Epithelial cell of prostate (primary cell): ENCODE measurements around the gene ZNF132.

Source experiments
- DNase-seq: peaks from one replicate; pipeline ENCODE4 v3.0.0-alpha.2; 2011; ENCODE audit warnings: low read depth, low spot score
- H3K27ac ChIP-seq: fragments of 450-650 bp; 2 replicates; pipeline ENCODE4 v1.5.1; 2017; ENCODE audit warnings: mild to moderate bottlenecking

Gene ZNF132

GRCh38 chr19:58393725-58394033, 46.3 kb downstream of the ZNF132 start:
- no peak for DNase-seq
- H3K27ac ChIP-seq = peak overlapping the region; percentile 86

GRCh38 chr19:58392945-58393724, 46.8 kb downstream of the ZNF132 start:
- H3K27ac ChIP-seq = peak overlapping the region; percentile 86
- no peak for DNase-seq

- H3K27ac ChIP-seq = peak overlapping the region; percentile 97
- no peak for DNase-seq
These were observed 51.8 kb downstream of the ZNF132 start for GRCh38 chr19:58388175-58388526.

GRCh38 chr19:58387338-58388174, 52.4 kb downstream of the ZNF132 start:
- DNase-seq = no peak
- peak overlapping the region; percentile 97 for H3K27ac ChIP-seq

- DNase-seq = peak; percentile 90
These were observed 53.2 kb downstream of the ZNF132 start, which contains the start of gene RPS5 for GRCh38 chr19:58386576-58387337. Gene RPS5, plus strand, starts transcription at chr19:58387269. Its CDS starts 869 bp downstream, at chr19:58388138.

GRCh38 chr19:58385891-58386575, 53.9 kb downstream of the ZNF132 start:
- H3K27ac ChIP-seq = peak overlapping the region; percentile 97
- DNase-seq = no peak

More at GRCh38 chr19:58386576-58387337, 53.2 kb downstream of the ZNF132 start, which contains the start of gene RPS5:
- H3K27ac ChIP-seq = peak within 1 kb of the TSS; percentile 97

GRCh38 chr19:58385313-58385890, 54.6 kb downstream of the ZNF132 start:
- no peak for DNase-seq
- H3K27ac ChIP-seq = peak overlapping the region; percentile 97

GRCh38 chr19:58382997-58383603, 56.9 kb downstream of the ZNF132 start:
- no peak for DNase-seq
- H3K27ac ChIP-seq = no peak overlapping the region
